Measurements from ENCODE around the gene PEMT. TPM values are rescaled to one million over a fixed set of nuclear protein-coding genes. Genes with fewer than 3 reads are reported as not detected.

Gene PEMT
- total and polyA plus RNA-seq, 2 of the 4 experiments (the other 2 are of a cell fraction): 23.3 to 49.5 TPM

- no peak overlapping the region for H3K4me3 ChIP-seq (ENCODE audit: insufficient read depth, low read depth, low read length)
- H2BK5ac ChIP-seq (ENCODE audit: low read depth, low read length, poor library complexity, severe bottlenecking): no peak overlapping the region
- no peak overlapping the region for H3K18ac ChIP-seq (ENCODE audit: low read depth, low read length)
- POLR2A ChIA-PET (ENCODE audit: unreplicated experiment): no interaction called here
- H3K9me3 ChIP-seq (ENCODE audit: control insufficient read depth, insufficient read depth, low read length): peaks cover 3% of the 10 kb centered on the region; the same call in 1 of the 2 replicates
- peaks cover 40% of the 10 kb centered on the region for H3K27me3 ChIP-seq (ENCODE audit: control insufficient read depth, insufficient read depth, low read length)
- peaks cover 3% of the 10 kb centered on the region; the same call in 1 of the 2 replicates for H3K4me1 ChIP-seq (ENCODE audit: control insufficient read depth, insufficient read depth, low read length)
- no peak overlapping the region for H3K23ac ChIP-seq (ENCODE audit: low read depth, low read length)
- H3K27ac ChIP-seq (ENCODE audit: insufficient read depth, low read length): no peak overlapping the region
- no peak for DNase-seq
- no peak for ATAC-seq (ENCODE audit: low read depth)
- no peak overlapping the region for H2AK9ac ChIP-seq (replicated peaks; ENCODE audit: low read depth, low read length, poor library complexity)
- no peak overlapping the region for H4K91ac ChIP-seq (ENCODE audit: insufficient read depth, low read depth, low read length)
- dilution Hi-C loops (cut with HindIII; ENCODE audit: low sequenced_read_pairs, unreplicated experiment): no loop called here
- no peak overlapping the region for H3K4me2 ChIP-seq (ENCODE audit: low read depth, low read length)
- no peaks in the 10 kb centered on the region for H3K36me3 ChIP-seq (ENCODE audit: control insufficient read depth, insufficient read depth, low read length)
- H2AK5ac ChIP-seq (ENCODE audit: low read depth, low read length): no peak overlapping the region
- in situ Hi-C loops (cut with MboI; ENCODE audit: low sequenced_read_pairs): no loop called here
- CTCF ChIA-PET: no interaction called here
- H3K14ac ChIP-seq (replicated peaks; ENCODE audit: low read depth, low read length): no peak overlapping the region
- H4K20me1 ChIP-seq (ENCODE audit: insufficient read depth, low read length): no peaks in the 10 kb centered on the region
- no peak overlapping the region for H3K9ac ChIP-seq (ENCODE audit: low read depth, low read length)
- H4K8ac ChIP-seq (ENCODE audit: low read depth in 2 of 2, low read length in 2 of 2): no peak overlapping the region
- TF ChIP-seq NFE2L2 (IDR thresholded peaks at IDR 0.05; ENCODE audit: low read depth, low read length) (no peak), BHLHE40 (IDR thresholded peaks at IDR 0.05; ENCODE audit: low read depth, low read length) (no peak), CHD1 (IDR thresholded peaks at IDR 0.05; ENCODE audit: low read depth, low read length) (no peak), SMC3 (IDR thresholded peaks at IDR 0.05; ENCODE audit: low read depth, low read length) (no peak), FOS (IDR thresholded peaks at IDR 0.05; ENCODE audit: low read depth, low read length) (no peak), RCOR1 (IDR thresholded peaks at IDR 0.05; ENCODE audit: insufficient replicate concordance, low read length) (no peak), RFX5 (IDR thresholded peaks at IDR 0.05; ENCODE audit: low read depth, low read length) (no peak), MAZ (IDR thresholded peaks at IDR 0.05; ENCODE audit: borderline replicate concordance, low read depth, low read length) (no peak), RAD21 (IDR thresholded peaks at IDR 0.05; ENCODE audit: low read length) (no peak), CEBPB (IDR thresholded peaks at IDR 0.05; ENCODE audit: low read depth, low read length) (no peak), POLR2A (IDR thresholded peaks at IDR 0.05; ENCODE audit: low read depth, low read length) (no peak), MXI1 (IDR thresholded peaks at IDR 0.05; ENCODE audit: borderline replicate concordance, low read depth, low read length) (no peak), MAFK (IDR thresholded peaks at IDR 0.05; ENCODE audit: low read depth, low read length) (no peak)
- TF ChIP-seq, protein P1, sequence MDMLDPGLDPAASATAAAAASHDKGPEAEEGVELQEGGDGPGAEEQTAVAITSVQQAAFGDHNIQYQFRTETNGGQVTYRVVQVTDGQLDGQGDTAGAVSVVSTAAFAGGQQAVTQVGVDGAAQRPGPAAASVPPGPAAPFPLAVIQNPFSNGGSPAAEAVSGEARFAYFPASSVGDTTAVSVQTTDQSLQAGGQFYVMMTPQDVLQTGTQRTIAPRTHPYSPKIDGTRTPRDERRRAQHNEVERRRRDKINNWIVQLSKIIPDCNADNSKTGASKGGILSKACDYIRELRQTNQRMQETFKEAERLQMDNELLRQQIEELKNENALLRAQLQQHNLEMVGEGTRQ (IDR thresholded peaks at IDR 0.05; ENCODE audit: low read depth, low read length): no peak
- TF ChIP-seq, protein P2, sequence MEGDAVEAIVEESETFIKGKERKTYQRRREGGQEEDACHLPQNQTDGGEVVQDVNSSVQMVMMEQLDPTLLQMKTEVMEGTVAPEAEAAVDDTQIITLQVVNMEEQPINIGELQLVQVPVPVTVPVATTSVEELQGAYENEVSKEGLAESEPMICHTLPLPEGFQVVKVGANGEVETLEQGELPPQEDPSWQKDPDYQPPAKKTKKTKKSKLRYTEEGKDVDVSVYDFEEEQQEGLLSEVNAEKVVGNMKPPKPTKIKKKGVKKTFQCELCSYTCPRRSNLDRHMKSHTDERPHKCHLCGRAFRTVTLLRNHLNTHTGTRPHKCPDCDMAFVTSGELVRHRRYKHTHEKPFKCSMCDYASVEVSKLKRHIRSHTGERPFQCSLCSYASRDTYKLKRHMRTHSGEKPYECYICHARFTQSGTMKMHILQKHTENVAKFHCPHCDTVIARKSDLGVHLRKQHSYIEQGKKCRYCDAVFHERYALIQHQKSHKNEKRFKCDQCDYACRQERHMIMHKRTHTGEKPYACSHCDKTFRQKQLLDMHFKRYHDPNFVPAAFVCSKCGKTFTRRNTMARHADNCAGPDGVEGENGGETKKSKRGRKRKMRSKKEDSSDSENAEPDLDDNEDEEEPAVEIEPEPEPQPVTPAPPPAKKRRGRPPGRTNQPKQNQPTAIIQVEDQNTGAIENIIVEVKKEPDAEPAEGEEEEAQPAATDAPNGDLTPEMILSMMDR (conservative IDR thresholded peaks at IDR 0.05; ENCODE audit: low read depth, low read length): no peak
- TF ChIP-seq, protein P3, sequence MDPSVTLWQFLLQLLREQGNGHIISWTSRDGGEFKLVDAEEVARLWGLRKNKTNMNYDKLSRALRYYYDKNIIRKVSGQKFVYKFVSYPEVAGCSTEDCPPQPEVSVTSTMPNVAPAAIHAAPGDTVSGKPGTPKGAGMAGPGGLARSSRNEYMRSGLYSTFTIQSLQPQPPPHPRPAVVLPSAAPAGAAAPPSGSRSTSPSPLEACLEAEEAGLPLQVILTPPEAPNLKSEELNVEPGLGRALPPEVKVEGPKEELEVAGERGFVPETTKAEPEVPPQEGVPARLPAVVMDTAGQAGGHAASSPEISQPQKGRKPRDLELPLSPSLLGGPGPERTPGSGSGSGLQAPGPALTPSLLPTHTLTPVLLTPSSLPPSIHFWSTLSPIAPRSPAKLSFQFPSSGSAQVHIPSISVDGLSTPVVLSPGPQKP (IDR thresholded peaks at IDR 0.05; ENCODE audit: borderline replicate concordance, low read depth, low read length): no peak
- H3K56ac ChIP-seq (ENCODE audit: extremely low read depth, insufficient read depth, low read length): no peak overlapping the region
- no peak overlapping the region for H2BK15ac ChIP-seq (ENCODE audit: low read depth, low read length)
- H3K9me1 ChIP-seq (ENCODE audit: insufficient read depth, low read length): no peaks in the 10 kb centered on the region
- no peak overlapping the region for H3K4ac ChIP-seq (ENCODE audit: low read depth, low read length)
- H2BK20ac ChIP-seq (ENCODE audit: low read depth, low read length): no peak overlapping the region
- H4K5ac ChIP-seq (ENCODE audit: low read depth, low read length): no peak overlapping the region
- no peak overlapping the region for H2BK120ac ChIP-seq (ENCODE audit: low read depth, low read length)
- intact Hi-C loops (cut with micrococcal nuclease): no loop called here
- no peak overlapping the region for H2AFZ ChIP-seq (replicated peaks; ENCODE audit: low read length, poor library complexity)
- no CpG with 5 or more reads among the region's 6 CpGs for WGBS, 2 experiments (ENCODE audit: extremely low coverage in 2 of 2, insufficient read length in 1 of 2)
- no TSS peak for BruUV-seq (replicated peaks)
- no peaks in the 10 kb centered on the region for H3K79me1 ChIP-seq (ENCODE audit: low read depth in 1 of 2, low read length in 2 of 2)
Measured at GRCh38 chr17:17463821-17464220, 127.7 kb downstream of the PEMT start.

Measured in IMR-90 (cell line).